ENCODE results near the gene LIPC.

LIPC gene

DNA sequence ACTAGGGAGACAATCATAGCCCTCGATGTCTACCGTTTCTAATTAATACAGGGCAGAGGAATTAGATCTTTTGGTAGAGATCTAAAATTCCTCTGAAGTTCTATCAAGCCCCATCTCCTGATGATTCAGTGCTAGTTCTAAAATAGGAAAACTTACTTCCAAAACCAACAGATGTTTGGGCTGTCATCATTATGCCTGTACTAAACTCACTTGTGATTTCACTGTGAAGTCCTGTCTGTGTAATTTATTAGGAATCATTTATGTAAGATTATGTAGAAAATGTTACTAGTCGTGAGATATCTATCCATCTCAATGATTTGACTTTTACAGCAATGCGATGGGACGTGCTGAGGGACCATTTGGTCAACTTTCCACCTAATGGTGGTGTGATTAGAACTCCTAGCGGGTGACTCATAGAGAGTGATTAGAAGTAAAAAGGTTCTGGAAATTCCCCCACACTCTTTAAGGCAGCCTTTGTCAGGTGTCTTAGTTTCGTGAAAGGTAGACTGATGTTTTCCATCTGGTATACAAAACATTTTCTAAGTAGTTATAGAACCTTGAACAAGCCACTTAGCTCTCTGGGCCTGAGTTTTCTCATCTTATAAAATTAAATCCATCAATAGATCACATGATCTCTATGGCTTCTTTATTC is 34.2 kb downstream of the LIPC start:
- ChIA-PET CTCF (no interaction called here), POLR2A (no interaction called here)
- H3K4me3 ChIP-seq (ENCODE audit: low read depth, low read length): no peak overlapping the region
- TF ChIP-seq ZNF555 (tag by site-specific recombination; conservative IDR thresholded peaks at IDR 0.05) (no peak), ZSCAN16 (tag by site-specific recombination; IDR thresholded peaks at IDR 0.05) (no peak)
- no peak overlapping the region for H3K27ac ChIP-seq (ENCODE audit: extremely low read depth, low read depth, low read length)
- H3K4me1 ChIP-seq (ENCODE audit: control insufficient read depth, insufficient read depth, low read length): no peaks in the 10 kb centered on the region; the same call in 1 of the 2 replicates
- no peaks in the 10 kb centered on the region for H3K9me3 ChIP-seq (ENCODE audit: control insufficient read depth, insufficient read depth, low read depth, low read length)
- no peaks in the 10 kb centered on the region for H3K36me3 ChIP-seq (ENCODE audit: control insufficient read depth in 2 of 2, insufficient read depth in 1 of 2, low read length in 2 of 2)

DNA sequence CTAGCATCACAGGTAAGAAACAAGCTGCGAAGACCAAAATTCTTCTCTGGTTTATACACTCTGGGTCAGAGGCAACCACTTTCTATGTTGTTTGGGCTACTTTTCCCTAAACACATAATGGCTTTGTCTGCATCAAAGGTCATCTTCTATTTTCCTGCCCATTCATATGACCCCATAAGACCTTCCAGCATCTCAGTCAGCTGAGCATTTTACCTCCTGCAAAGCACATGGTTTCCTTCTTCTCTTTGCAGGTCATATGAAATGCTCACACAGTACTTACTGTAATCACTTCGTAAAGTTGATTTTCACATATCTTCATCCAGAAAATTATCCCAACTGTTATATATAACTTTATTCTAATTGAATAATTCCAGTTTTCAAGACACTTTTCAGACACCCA is 34.8 kb downstream of the LIPC start:
- ChIA-PET POLR2A (no interaction called here), CTCF (no interaction called here)
- TF ChIP-seq MEIS1 (CRISPR knock-in tag; IDR thresholded peaks at IDR 0.05; ENCODE audit: borderline replicate concordance) (no peak), ZSCAN5A (tag by site-specific recombination; IDR thresholded peaks at IDR 0.05) (no peak), ZEB2 (tag by site-specific recombination; IDR thresholded peaks at IDR 0.05) (no peak), GLI4 (tag by site-specific recombination; IDR thresholded peaks at IDR 0.05) (no peak), ZNF645 (tag by site-specific recombination; IDR thresholded peaks at IDR 0.05) (no peak), ZNF211 (tag by site-specific recombination; IDR thresholded peaks at IDR 0.05; ENCODE audit: low read depth) (no peak), ZNF510 (tag by site-specific recombination; IDR thresholded peaks at IDR 0.05; ENCODE audit: insufficient replicate concordance) (no peak), ZNF621 (tag by site-specific recombination; IDR thresholded peaks at IDR 0.05) (no peak), ZNF184 (tag by site-specific recombination; IDR thresholded peaks at IDR 0.05) (no peak), ZNF341 (tag by site-specific recombination; IDR thresholded peaks at IDR 0.05; ENCODE audit: low read depth) (no peak), ZBTB1 (tag by site-specific recombination; IDR thresholded peaks at IDR 0.05) (no peak), ZNF501 (tag by site-specific recombination; IDR thresholded peaks at IDR 0.05) (no peak), CTCF (tag by site-specific recombination; IDR thresholded peaks at IDR 0.05) (no peak), ZNF837 (tag by site-specific recombination; IDR thresholded peaks at IDR 0.05) (no peak), BCL6B (tag by site-specific recombination; IDR thresholded peaks at IDR 0.05) (no peak), ZNF571 (tag by site-specific recombination; IDR thresholded peaks at IDR 0.05) (no peak), PBX3 (CRISPR knock-in tag; IDR thresholded peaks at IDR 0.05) (no peak), ZNF596 (tag by site-specific recombination; IDR thresholded peaks at IDR 0.05) (no peak)
- TF ChIP-seq, protein P1, sequence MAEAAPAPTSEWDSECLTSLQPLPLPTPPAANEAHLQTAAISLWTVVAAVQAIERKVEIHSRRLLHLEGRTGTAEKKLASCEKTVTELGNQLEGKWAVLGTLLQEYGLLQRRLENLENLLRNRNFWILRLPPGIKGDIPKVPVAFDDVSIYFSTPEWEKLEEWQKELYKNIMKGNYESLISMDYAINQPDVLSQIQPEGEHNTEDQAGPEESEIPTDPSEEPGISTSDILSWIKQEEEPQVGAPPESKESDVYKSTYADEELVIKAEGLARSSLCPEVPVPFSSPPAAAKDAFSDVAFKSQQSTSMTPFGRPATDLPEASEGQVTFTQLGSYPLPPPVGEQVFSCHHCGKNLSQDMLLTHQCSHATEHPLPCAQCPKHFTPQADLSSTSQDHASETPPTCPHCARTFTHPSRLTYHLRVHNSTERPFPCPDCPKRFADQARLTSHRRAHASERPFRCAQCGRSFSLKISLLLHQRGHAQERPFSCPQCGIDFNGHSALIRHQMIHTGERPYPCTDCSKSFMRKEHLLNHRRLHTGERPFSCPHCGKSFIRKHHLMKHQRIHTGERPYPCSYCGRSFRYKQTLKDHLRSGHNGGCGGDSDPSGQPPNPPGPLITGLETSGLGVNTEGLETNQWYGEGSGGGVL (tag by site-specific recombination; IDR thresholded peaks at IDR 0.05): no peak
- TF ChIP-seq, protein P2, sequence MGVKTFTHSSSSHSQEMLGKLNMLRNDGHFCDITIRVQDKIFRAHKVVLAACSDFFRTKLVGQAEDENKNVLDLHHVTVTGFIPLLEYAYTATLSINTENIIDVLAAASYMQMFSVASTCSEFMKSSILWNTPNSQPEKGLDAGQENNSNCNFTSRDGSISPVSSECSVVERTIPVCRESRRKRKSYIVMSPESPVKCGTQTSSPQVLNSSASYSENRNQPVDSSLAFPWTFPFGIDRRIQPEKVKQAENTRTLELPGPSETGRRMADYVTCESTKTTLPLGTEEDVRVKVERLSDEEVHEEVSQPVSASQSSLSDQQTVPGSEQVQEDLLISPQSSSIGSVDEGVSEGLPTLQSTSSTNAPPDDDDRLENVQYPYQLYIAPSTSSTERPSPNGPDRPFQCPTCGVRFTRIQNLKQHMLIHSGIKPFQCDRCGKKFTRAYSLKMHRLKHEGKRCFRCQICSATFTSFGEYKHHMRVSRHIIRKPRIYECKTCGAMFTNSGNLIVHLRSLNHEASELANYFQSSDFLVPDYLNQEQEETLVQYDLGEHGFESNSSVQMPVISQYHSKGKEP (tag by site-specific recombination; IDR thresholded peaks at IDR 0.05): no peak
- no peaks in the 10 kb centered on the region; the same call in 1 of the 2 replicates for H3K4me1 ChIP-seq (ENCODE audit: control insufficient read depth, insufficient read depth, low read length)
- no peak overlapping the region for H3K27ac ChIP-seq (ENCODE audit: extremely low read depth, low read depth, low read length)
- H3K9me3 ChIP-seq (ENCODE audit: control insufficient read depth, insufficient read depth, low read depth, low read length): no peaks in the 10 kb centered on the region
- no peaks in the 10 kb centered on the region for H3K36me3 ChIP-seq (ENCODE audit: control insufficient read depth in 2 of 2, insufficient read depth in 1 of 2, low read length in 2 of 2)
- no peak overlapping the region for H3K4me3 ChIP-seq (ENCODE audit: low read depth, low read length)

Measured in HEK293 (cell line).